Trophoblast cell (in vitro differentiated cells and primary cell): ENCODE data around the gene ERFE.

Source experiments
- DNase-seq, 2 donors: peaks; one replicate each; pipeline ENCODE4 v3.0.0-alpha.2; 2016
- H2AFZ ChIP-seq: 2 replicates; pipeline ENCODE4 v1.6.1; 2013; ENCODE audit warnings: low read length, moderate library complexity, mild to moderate bottlenecking; ENCODE audit not compliant: insufficient read depth, poor library complexity
- H2AK5ac ChIP-seq: 2 replicates; pipeline ENCODE4 v1.6.1; 2013; ENCODE audit warnings: mild to moderate bottlenecking, low read length
- H2BK120ac ChIP-seq: 2 replicates; pipeline ENCODE4 v1.6.1; 2013; ENCODE audit warnings: low read length, mild to moderate bottlenecking, moderate library complexity; ENCODE audit not compliant: insufficient read depth, poor library complexity
- H2BK12ac ChIP-seq: 2 replicates; pipeline ENCODE4 v1.6.1; 2013; ENCODE audit warnings: mild to moderate bottlenecking, low read length, moderate library complexity
- H2BK5ac ChIP-seq: 2 replicates; pipeline ENCODE4 v1.6.1; 2013; ENCODE audit warnings: low read length, low read depth, moderate library complexity, mild to moderate bottlenecking; ENCODE audit not compliant: poor library complexity
- H3K14ac ChIP-seq: 2 replicates; pipeline ENCODE4 v1.6.1; 2013; ENCODE audit warnings: mild to moderate bottlenecking, low read length
- H3K18ac ChIP-seq: 2 replicates; pipeline ENCODE4 v1.6.1; 2013; ENCODE audit warnings: mild to moderate bottlenecking, low read length
- H3K23ac ChIP-seq: 2 replicates; pipeline ENCODE4 v1.6.1; 2013; ENCODE audit warnings: low read length
- H3K27ac ChIP-seq: 2 replicates; pipeline ENCODE4 v1.5.1; 2013; ENCODE audit warnings: low read depth, mild to moderate bottlenecking, inconsistent platforms, low read length, moderate library complexity
- H3K27me3 ChIP-seq: 2 replicates; pipeline ENCODE4 v1.6.1; 2013; ENCODE audit warnings: inconsistent platforms, mild to moderate bottlenecking, low read length, moderate library complexity; ENCODE audit not compliant: insufficient read depth
- H3K36me3 ChIP-seq, 2 experiments: 1 replicate in 1 of 2; 2 replicates in 1 of 2; pipeline ENCODE4 v1.6.1; 2013; ENCODE audit warnings: low read length in 2 of 2, mild to moderate bottlenecking in 2 of 2, moderate library complexity in 1 of 2; ENCODE audit not compliant: insufficient read depth in 2 of 2, control insufficient read depth in 1 of 2
- H3K4ac ChIP-seq: 2 replicates; pipeline ENCODE4 v1.6.1; 2013; ENCODE audit warnings: low read depth, mild to moderate bottlenecking, low read length, moderate library complexity
- H3K4me1 ChIP-seq, 2 experiments: 1 replicate in 1 of 2; 2 replicates in 1 of 2; pipeline ENCODE4 v1.6.1; 2013; ENCODE audit warnings: low read length in 2 of 2, mild to moderate bottlenecking in 2 of 2, moderate library complexity in 1 of 2; ENCODE audit not compliant: insufficient read depth in 2 of 2, control insufficient read depth in 1 of 2
- H3K4me2 ChIP-seq: 2 replicates; pipeline ENCODE4 v1.6.1; 2013; ENCODE audit warnings: inconsistent platforms, mild to moderate bottlenecking, low read length, moderate library complexity
- H3K4me3 ChIP-seq: 2 replicates; pipeline ENCODE4 v1.5.1; 2013; ENCODE audit warnings: mild to moderate bottlenecking, low read depth, low read length, inconsistent platforms
- H3K79me1 ChIP-seq: one replicate; pipeline ENCODE4 v1.6.1; 2013; ENCODE audit warnings: low read length
- H3K79me2 ChIP-seq: 2 replicates; pipeline ENCODE4 v1.6.1; 2013; ENCODE audit warnings: low read length, mild to moderate bottlenecking; ENCODE audit not compliant: control insufficient read depth, insufficient read depth, poor library complexity
- H3K9ac ChIP-seq: 2 replicates; pipeline ENCODE4 v1.6.1; 2013; ENCODE audit warnings: mild to moderate bottlenecking, low read length
- H3K9me3 ChIP-seq: 2 replicates; pipeline ENCODE4 v1.6.1; 2013; ENCODE audit warnings: low read depth, mild to moderate bottlenecking, control low read depth, inconsistent platforms, low read length; ENCODE audit not compliant: insufficient read depth
- H4K12ac ChIP-seq: 2 replicates; pipeline ENCODE4 v1.6.1; 2013; ENCODE audit warnings: low read depth, mild to moderate bottlenecking, low read length, moderate library complexity
- H4K8ac ChIP-seq: 2 replicates; pipeline ENCODE4 v1.6.1; 2013; ENCODE audit warnings: low read depth, mild to moderate bottlenecking, low read length, moderate library complexity
- H4K91ac ChIP-seq: one replicate; pipeline ENCODE4 v1.6.1; 2013; ENCODE audit warnings: low read depth, mild to moderate bottlenecking, low read length, moderate library complexity
- WGBS: extraction: QIAGEN DNeasy Blood & Tissue Kit; methylation state at CpG from one replicate; pipeline ENCODE4 v1.1.7; 2013; ENCODE audit warnings: missing lambda C conversion rate; ENCODE audit not compliant: insufficient read length, insufficient coverage; ENCODE audit errors: extremely low coverage; 5-methylcytosine and 5-hydroxymethylcytosine counted together

The ERFE gene

DNA sequence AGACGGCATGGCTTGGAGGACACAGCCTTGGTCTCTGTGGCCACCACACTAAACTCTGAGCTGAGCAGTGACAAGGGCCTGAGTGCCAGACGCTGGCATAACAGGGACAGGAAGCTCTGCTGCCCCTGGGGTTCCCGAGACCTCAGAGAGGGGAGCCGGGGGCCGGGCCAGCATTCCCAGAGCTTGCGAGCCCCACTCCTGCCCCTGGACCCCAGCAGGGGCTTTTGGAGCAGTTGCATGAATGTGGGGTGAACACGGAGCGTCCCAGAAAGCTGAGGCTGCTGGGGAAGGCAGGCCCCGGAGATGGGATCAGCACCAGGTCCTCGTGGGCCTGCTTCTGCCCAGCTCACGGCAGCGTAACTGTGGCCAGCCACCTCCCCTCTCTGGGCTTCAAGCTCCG is 7.6 kb upstream of the ERFE start:
- Histone ChIP-seq H3K4me3 (no peak overlapping the region), H3K18ac (no peak overlapping the region), H2BK5ac (no peak overlapping the region), H3K9ac (no peak overlapping the region), H3K27ac (no peak overlapping the region), H2BK120ac (no peak overlapping the region), H3K27me3 (no peaks in the 10 kb centered on the region), H3K4ac (no peak overlapping the region), H4K12ac (no peak overlapping the region), H3K79me1 (no peaks in the 10 kb centered on the region), H3K23ac (no peak overlapping the region), H3K4me2 (no peak overlapping the region), H3K4me1 (no peaks in the 10 kb centered on the region), H2BK12ac (no peak overlapping the region), H3K36me3 (no peaks in the 10 kb centered on the region), H4K8ac (no peak overlapping the region), H2AFZ (no peak overlapping the region), H4K91ac (no peak overlapping the region), H2AK5ac (no peak overlapping the region), H3K9me3 (peaks cover 2% of the 10 kb centered on the region), H3K79me2 (no peaks in the 10 kb centered on the region), H3K14ac (no peak overlapping the region)
- no CpG with 5 or more reads among the region's 13 CpGs for WGBS
- no peak for DNase-seq

DNA sequence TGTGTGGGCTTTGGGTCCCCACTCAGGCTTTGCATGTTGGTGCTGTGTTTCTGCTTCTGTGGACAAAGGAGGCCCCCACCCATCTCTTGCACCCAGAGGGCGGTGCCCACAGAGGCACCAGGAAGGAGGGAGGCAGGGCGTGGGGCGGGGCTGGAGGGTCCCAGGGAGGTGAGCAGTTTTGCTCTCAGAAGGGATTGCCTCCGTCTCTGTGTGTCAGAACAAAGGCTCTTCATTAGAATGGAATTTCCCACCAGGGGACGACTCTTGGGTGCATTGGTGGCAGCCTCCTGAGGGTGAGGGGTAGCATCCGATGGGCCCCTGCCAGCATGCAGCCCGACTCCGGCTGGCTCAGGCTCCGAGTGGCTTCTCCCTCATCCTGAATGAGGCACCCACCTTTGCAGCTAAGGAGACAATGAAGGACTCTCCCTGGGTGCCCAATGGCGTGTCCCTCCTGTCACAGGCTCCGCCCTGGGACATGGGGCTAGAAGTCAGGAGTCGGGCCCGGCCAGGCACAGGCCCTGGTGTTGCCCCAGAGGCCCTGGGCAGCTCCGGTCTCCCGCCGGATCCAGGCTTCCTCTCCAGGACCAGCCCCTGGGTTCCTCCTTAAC is 7.0 kb upstream of the ERFE start:
- DNase-seq: no peak
- Histone ChIP-seq H2BK12ac (no peak overlapping the region), H4K12ac (no peak overlapping the region), H3K23ac (no peak overlapping the region), H3K4me3 (no peak overlapping the region), H2BK5ac (no peak overlapping the region), H3K4me1 (no peaks in the 10 kb centered on the region), H3K36me3 (no peaks in the 10 kb centered on the region), H3K4me2 (no peak overlapping the region), H3K79me2 (no peaks in the 10 kb centered on the region), H3K9ac (no peak overlapping the region), H3K4ac (no peak overlapping the region), H3K27ac (no peak overlapping the region), H3K18ac (no peak overlapping the region), H2BK120ac (no peak overlapping the region), H3K9me3 (peaks cover 2% of the 10 kb centered on the region), H3K79me1 (no peaks in the 10 kb centered on the region), H3K27me3 (no peaks in the 10 kb centered on the region), H2AFZ (no peak overlapping the region), H3K14ac (no peak overlapping the region), H4K8ac (no peak overlapping the region), H4K91ac (no peak overlapping the region), H2AK5ac (no peak overlapping the region)
- no CpG with 5 or more reads among the region's 16 CpGs for WGBS

DNA sequence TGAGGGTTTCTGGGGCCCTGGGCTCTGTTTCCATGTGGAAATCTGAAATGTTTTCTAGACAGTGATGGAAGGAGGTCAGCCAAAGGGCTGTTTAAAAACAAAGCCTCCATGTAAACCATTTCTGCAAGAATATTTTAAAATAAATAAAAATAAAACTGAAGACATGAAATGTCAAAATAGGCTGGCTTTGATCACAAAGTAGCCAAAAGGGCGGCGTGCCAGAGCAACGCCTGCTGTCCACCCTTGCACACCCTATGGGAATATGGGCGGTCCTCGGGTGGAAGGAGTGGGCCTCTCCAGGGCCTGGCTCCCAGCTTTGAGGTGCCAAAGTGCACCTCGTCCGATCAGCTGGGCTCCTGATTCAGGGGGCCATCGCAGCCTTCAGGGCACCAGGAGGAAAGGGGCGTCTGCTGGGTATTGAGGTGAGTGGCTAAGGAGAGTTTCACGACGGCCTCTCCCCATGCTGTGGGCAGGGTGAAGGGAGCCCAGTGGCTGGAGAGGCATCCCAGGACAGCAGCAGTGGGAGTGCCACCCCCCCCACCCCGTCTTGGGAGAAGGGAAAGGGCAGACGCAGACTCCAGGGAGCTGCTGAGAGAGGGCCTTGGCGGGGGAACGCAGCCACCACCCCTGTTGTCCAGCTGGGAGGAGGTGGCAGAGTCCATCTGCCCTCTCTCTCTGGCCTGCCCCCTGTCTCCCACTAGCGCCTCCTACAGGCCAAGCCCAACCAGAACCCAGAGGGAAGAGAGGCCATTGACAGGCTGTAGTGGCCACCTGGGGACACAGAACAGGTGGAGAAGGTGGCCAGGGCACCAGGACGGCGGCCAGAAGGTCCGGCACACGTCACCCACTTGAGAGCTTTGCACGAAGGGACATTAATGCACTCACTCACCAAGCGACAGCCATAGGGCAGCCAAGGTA is 5.7 kb upstream of the ERFE start:
- Histone ChIP-seq H3K79me1 (no peaks in the 10 kb centered on the region), H4K12ac (no peak overlapping the region), H3K9ac (no peak overlapping the region), H3K79me2 (no peaks in the 10 kb centered on the region), H4K91ac (no peak overlapping the region), H2AFZ (no peak overlapping the region), H3K27ac (no peak overlapping the region), H2BK120ac (no peak overlapping the region), H3K9me3 (peaks cover 2% of the 10 kb centered on the region), H3K27me3 (peaks cover under 1% of the 10 kb centered on the region), H2BK5ac (no peak overlapping the region), H3K4me2 (no peak overlapping the region), H3K4ac (no peak overlapping the region), H3K36me3 (no peaks in the 10 kb centered on the region), H3K4me3 (no peak overlapping the region), H2BK12ac (no peak overlapping the region), H3K23ac (no peak overlapping the region), H3K18ac (no peak overlapping the region), H3K14ac (no peak overlapping the region), H3K4me1 (no peaks in the 10 kb centered on the region), H4K8ac (no peak overlapping the region), H2AK5ac (no peak overlapping the region)
- DNase-seq: no peak
- WGBS: no CpG with 5 or more reads among the region's 22 CpGs

DNA sequence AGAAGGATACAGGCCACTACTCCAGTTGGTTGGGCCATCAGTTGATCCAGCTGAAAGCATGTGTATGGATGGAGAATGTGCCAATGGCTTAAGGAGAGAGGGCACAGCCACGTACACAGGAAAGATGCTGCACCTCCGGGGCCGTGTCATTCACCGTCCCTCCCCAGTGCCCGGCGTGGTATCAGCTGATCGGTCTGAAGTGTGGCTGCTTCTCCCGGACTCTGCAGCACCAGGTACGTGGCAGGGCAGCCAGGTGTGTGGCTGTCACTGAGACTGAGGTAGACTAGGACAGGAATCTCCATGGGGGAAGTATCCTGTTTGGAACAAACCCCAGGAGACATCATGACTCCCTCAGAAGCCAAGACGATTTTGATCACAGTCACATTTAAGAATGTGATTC is 4.2 kb upstream of the ERFE start:
- Histone ChIP-seq H3K79me1 (no peaks in the 10 kb centered on the region), H3K14ac (no peak overlapping the region), H3K18ac (no peak overlapping the region), H4K12ac (no peak overlapping the region), H3K27ac (no peak overlapping the region), H3K23ac (no peak overlapping the region), H2BK12ac (no peak overlapping the region), H3K79me2 (no peaks in the 10 kb centered on the region), H2AK5ac (no peak overlapping the region), H4K91ac (no peak overlapping the region), H3K4me3 (no peak overlapping the region), H3K27me3 (peaks cover 12% of the 10 kb centered on the region), H3K4me2 (no peak overlapping the region), H3K4me1 (peaks cover 1 to 2% of the 10 kb centered on the region in 2 experiments), H3K4ac (no peak overlapping the region), H2AFZ (no peak overlapping the region), H3K9ac (no peak overlapping the region), H3K9me3 (peaks cover 2% of the 10 kb centered on the region), H4K8ac (no peak overlapping the region), H2BK5ac (no peak overlapping the region), H2BK120ac (no peak overlapping the region), H3K36me3 (no peaks in the 10 kb centered on the region)
- no peak for DNase-seq
- no CpG with 5 or more reads among the region's 10 CpGs for WGBS
